Measurements from ENCODE around the gene GPR3.

The GPR3 gene

GRCh38 chr1:27359822-27360158 is 32.6 kb upstream of the GPR3 start:
- DNase-seq, result no peak

DNA sequence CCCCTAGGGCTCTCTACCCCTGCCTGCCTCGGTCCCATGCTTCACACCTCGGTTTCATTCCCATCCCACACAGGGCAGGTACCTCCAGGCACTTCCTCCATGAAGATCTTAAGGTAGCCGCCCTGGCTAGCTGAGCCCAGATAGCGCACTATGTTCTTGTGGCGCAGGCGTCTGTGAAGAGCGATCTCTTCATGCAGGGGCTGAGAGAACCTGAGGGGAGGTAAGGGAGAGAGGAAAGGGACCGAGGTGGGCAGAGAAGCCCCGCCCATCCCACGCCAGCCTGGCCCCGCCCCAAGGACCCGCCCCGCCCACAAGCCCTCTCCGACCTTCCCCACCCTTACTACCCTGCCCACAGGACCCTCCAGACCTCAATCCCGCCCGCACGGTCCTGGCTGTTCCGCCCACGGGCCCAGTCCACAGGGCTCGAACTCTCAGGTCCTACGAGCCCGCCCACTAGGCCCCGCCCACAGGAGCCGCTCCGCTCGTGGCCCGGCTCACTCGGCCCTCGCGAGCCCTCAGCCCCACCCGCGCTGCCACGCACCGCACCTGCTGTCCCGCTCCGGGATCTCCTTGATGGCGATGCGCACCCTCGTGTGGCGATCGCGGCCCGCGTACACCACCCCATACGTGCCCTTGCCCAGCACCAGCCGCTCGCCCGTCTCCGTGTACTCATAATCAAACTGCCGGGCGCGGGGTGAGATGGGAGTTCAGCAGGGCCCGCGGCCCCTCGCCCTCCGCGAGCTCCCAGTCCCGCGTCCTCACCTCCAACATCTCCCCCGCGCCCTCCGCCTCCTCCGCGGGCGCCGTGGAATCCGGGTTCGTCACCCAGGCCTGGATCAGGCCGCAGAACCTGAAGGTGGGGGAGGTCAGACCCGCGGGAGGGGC is 32.0 kb upstream of the GPR3 start:
- DNase-seq, result no peak

- DNase-seq, result no peak
Measured at GRCh38 chr1:27361044-27361402, 31.4 kb upstream of the GPR3 start.

- no peak for DNase-seq
Measured at GRCh38 chr1:27361553-27361952, 30.9 kb upstream of the GPR3 start.

DNA sequence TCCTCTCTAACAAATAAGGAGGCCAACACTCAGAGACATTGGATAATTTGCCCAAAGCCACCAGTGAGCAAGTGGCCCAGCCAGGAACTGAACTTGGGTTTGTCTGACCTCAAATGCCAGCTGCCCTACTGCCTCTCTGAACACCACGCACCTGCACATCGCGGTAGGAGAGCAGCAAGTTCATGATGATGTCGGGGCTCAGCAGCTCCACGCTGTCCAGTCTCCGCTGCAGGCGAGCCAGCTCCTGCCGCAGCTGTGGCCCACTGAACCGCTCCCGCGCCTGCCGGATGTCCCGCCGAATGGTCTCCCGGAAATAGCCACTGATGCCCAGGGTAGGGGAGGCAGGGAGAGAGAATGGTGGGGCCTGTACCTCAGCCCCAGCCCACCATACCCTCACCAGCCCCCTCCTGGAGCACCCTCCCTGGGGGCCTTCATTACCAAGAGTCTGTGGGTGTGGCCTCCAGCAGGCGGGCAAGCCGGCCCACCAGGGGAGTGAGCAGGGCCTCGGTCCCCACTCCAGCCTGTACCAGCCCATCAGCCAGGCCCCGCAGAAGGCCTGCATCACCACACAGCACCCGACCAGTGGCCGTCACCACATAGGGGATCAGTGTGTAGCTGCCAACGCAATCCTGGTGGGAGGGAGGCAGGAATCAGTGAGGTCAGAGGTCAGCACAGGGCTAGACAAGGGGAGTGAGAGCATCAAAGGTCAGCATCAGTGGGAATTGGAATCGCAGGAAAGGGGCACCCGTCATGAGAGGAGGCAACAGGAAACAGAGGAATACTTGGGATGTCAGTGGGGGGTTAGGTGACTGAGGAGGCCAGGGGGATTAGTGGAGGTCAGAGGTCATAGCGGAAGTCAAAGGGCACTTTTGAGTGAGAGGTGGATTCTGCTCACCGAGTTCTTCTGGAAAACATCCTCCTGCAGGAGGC is 28.4 kb upstream of the GPR3 start:
- no peak for DNase-seq

DNA sequence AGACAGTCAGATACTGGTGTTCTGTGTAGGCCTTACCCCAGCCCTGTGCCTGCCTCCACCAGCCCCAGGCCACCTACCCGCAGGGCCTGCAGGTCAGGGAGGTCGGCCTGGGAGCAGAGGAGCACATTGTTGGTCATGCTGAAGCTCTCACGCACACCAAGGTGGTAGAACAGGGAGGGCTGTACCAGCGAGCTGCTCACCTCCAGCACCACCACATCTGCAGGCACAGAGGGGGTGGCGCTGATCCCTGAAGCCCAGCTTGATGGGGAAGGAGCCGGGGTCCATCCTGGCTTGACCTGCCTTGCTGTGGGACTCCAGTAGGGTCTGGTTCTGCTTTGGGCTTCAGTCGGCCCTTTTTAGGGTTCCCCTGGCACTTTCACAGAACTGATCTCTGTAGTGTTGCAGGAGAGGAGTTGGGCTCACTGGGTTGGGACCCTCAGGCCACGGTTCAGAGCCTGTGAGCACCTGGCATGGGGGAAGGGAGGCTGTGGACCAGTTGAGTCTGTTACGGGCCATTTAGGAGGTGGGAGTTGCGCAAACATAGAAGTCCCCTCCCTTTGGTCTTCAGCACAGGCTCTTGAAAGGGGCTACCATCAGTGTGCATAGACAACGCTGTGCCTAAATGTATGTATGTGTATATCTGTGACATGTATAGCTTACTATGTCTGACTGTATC is 27.6 kb upstream of the GPR3 start:
- DNase-seq, result no peak

DNA sequence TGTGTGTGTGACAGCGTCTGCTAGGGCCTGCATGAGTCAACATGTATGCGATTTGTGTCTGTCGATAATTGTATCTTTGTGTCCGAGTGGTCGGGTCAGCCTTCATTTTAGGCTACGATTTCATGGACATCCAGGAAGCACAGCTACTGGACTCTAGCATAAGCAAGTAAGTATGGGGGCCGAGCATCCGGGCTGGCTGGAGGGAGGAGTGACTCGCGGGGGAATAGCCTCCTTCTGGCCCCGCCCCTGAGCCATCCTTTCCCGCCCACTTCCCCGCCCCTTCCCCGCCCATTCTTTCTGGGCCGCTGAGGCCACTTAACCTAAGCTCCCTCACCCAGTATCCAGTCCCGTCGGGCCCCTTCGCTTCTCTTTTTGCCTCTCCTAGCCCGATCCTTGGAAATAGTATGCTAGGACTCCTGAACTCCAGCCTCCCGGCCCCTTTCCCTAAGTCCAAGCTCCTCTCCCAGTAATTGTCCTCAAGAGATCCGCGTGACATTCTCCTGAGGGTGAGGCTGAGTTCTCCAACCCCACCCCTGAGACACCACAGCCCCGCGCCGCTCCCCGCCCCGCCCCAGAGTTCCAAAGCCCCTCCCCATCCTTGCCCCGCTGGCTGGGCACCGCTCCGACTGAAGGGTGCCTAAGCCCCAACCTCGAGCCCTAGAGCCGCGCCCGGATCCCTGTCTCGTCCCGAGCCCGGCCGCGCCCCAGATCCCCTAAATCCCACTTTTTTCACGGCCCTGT is 26.9 kb upstream of the GPR3 start:
- peak; percentile 84 for DNase-seq

DNA sequence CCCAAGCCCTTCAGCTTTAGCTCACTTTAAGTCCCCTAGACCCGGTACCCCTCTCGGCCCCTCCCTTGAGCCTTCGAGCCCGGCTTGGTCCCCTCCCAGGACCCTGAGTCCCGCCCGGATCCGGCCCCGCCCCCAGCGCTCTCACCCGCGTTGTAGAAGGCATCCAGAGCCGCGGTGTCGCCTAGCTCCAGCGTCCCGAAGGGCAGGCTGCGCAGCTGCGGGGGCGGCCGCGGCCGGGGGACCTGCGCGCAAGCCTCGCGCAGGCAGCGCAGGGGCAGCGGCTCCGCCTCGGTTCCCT is 26.4 kb upstream of the GPR3 start:
- DNase-seq, result peak; percentile 56

- DNase-seq, result peak; percentile 63
Measured at GRCh38 chr1:27366411-27367159, 25.8 kb upstream of the GPR3 start, which contains the start of gene MAP3K6. MAP3K6 (minus strand) TSS chr1:27366961; CDS start chr1:27366597, 364 bp downstream.

DNA sequence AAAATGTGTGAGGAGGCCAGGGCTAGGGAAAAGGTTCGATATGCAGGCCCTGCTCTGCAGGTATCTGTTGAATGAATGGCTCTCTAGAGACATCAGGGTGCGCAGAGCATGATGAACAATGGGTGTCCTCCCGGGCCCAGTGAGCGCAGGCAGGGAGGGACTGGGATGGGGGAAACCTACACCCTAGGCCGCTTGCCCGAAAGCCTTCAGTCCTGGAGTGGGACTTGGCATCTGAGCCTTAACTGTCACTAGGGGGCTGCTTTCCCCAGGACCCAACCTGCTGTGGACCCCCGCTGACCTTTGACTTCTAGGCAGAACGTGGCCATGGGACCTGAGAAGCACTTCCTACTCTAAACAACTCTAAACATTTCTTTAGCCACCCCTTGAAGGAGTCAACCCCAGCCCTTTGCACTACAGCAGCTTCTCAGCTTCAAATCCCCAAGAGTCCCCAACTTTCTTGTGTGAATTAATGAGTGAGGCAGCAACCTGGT is 25.2 kb upstream of the GPR3 start:
- no peak for DNase-seq

- DNase-seq, result no peak
Measured at GRCh38 chr1:27368869-27369582, 23.4 kb upstream of the GPR3 start.

- no peak for DNase-seq
Measured at GRCh38 chr1:27372022-27372807, 20.2 kb upstream of the GPR3 start.

DNA sequence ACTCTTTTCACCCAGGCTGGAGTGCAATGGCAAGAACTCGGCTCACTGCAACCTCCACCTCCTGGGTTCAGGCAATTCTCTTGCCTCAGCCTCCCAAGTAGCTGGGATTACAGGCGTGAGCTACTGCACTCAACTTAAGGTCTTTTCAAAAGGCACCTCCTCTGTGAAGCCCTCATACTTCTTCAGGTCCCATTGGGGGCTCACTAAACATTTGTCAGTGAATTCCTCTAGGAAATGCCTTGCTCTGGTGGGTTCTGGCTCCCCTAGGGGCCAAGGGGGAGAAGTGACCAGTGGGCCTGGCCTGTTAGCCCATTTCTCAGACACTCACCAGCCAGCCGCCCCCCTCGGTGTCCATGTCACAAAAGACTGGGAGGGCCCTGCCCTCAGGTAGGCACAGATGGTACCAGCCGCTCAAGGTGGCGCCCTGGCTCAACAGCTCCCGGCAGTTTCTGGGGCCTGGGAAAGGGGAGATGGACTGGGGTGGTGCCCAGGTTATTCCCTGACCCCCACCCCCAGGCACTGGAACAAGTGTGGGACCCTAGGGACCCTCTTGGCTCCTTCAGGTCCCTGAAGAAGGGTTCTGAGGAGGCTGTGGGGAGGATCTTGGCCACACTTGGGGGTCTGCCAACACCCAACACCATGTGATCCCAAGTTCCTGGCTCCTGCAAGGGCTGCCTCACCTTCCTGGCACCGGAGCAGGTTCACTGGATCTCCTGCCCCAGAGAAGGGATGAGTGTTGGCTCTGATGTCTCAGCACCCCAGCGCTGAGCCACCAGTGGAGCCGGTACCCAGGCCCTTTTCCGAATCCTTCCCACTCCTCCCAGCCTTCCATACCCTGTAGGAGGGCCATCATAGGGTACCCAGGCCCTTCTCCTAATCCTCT is 19.4 kb upstream of the GPR3 start:
- DNase-seq, result no peak

- DNase-seq, result no peak
Measured at GRCh38 chr1:27374362-27375086, 17.9 kb upstream of the GPR3 start, which contains the start of gene FCN3. FCN3 (minus strand) TSS chr1:27374824; CDS start chr1:27374818, 6 bp downstream.

DNA sequence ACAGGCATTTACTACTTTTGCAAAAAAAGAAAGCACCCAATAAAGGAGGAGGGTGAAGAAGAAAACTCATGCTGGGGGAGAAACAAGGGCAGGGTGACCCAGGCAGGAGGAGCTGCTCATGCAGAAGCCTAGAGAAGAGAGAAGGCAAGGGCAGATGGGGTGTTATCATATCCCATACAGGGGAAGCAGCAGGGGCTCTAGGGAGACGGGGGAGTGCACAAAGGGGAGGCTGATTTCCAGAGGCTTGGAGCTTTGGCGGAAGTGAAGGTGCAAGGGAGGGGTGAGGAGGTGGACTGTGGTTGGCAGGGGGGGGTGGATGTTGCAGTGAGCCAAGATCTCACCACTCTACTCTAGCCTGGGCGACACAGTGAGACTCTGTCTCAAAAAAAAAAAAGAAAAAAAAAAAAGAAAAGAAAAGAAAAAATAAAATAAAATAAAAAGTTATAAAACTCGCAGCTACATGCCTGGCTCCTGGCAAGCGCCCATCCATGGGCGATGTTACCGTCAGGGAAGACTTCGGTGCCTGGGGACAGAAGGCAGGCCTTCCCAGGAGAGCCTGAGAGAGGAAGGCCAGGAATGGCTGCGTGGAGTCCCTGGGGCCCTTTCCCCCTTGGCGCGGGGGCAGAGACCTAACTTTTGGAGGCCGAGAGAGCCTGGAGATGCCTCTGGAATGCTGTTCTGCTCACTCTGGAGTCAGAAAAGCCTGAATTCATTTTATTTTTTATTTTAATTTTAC is 14.5 kb upstream of the GPR3 start:
- DNase-seq, result no peak

DNA sequence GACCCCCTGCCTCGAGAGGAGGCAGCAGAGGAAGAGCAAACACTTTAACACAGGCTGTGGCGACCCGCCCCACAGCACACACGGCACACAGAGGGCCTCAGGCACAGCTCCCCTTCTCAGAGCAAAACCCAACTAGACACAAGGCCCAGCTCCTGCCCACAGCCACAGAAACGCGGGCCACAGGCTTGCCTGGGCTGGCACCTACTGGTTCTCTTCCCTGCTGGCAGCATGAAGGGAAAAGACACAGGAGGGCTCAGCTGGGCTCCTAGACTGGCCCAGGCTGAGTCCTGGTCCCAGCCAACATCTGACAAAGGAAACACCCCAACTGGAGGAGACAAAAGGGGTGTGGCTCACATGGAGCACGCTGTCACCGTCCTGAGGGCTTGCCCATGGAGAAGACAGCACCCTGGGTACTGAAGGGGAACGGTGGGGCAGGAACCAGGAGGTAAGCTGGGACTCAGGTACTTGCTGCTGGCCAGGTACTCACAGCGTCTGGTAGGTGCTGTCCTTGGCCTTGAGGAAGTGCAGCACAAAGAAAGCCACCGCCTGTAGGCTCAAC is 12.8 kb upstream of the GPR3 start:
- DNase-seq, result no peak

DNA sequence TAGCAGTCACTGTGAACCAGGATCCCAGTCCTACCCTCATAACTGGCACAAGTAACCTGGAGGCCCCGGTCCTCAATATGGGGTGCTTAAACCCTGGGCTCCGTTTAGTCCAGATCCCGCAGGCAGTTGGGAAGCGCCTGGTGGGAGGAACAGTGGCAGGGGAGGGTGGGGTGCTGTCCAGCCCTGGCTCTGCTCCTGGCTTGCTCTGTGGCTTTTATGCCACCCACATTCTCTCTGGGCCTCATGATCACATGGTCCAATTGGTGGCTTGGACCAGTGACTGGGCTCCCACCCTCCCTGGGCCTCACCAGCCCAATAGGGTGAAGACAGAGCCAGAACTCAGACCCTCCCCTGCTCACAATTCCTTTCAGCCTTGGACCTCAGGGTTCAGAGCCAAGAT is 12.2 kb upstream of the GPR3 start:
- no peak for DNase-seq

Data from NCI-H1105 (cell line).